ENCODE data around the gene RCL1. TPM values are rescaled to one million over a fixed set of nuclear protein-coding genes. Genes with fewer than 3 reads are reported as not detected.
A peak's percentile ranks its signal among the peaks of the same experiment; 100 is the strongest.
"Not testable (repeated sequence)": the region's sequence is repeated elsewhere in the genome, so short reads cannot be mapped to it uniquely, and the experiment has no call there.

Gene RCL1
- total RNA-seq, 4 donors from 2014 or later: 10.1 to 19.0 (median 11.6) TPM

DNA sequence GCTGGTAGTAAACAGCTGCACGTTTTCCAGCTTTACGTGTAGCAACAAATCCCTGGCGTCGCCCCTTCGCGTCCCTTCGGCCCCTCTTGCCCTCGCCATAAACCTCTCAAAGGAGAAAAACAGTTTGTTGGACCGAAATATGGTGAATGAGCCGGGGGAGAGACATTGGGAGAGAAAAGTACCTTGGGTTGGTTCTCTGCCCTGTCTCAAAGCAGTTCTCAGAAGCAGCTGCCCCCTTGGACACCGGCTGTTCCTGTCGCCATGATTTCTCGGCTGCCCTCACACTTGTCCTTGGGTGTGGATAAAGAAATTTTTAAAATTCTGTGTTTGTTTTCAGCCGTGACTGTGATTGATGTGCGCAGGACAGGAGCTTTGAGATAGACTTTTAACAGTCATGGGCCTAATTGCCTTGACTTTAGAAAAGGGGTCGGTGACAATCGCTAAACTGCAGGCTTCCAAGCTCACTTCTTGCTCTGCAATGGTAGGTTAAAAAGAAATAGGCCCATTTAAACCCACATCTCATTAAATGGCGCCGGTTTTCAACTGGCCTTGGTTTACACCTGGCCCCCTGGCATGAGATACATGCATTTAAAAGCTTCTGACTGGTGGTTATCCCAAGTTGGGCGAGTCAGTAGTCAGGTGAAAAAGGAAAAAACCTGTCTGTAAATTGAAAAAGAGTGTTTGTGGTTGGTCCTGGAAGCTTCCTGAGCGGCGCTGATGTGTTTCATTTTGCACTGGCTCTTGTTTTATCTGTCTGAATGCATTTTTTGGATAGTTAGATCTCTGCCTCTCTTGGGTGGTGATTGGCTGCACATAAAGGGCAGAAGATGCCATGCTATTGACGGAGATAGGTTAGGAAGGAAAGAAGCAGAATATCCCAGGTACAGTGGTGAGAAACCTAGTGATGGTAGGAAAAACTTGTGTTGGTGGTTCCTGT lies 983 bp downstream of the RCL1 start:
- H3K4me1 ChIP-seq: peaks cover 0 to 37% (median 5%) of the 10 kb centered on the region in 3 donors
- peak overlapping the region; percentile 45 to 95 for H3K4me3 ChIP-seq
- no peaks in the 10 kb centered on the region for H3K36me3 ChIP-seq
- no peaks in the 10 kb centered on the region for H3K27me3 ChIP-seq
- no peaks in the 10 kb centered on the region for H3K9me3 ChIP-seq
- TF ChIP-seq POLR2AphosphoS5 (IDR thresholded peaks at IDR 0.05): no peak
- TF ChIP-seq POLR2A (IDR thresholded peaks at IDR 0.05): no peak
- no peak for TF ChIP-seq CTCF (IDR thresholded peaks at IDR 0.05)
- TF ChIP-seq EP300 (IDR thresholded peaks at IDR 0.05): no peak
- WGBS, 2 donors (ENCODE audit: low coverage in 1 of 2): 37 to 72% methylated on average over 6 to 13 of the region's 23 CpGs
- no peak for ATAC-seq
- H3K27ac ChIP-seq: peak overlapping the region in 3 of 4 donors; percentile 82 to 86 (median 86)

- peaks cover 0 to 46% (median 5%) of the 10 kb centered on the region in 3 donors for H3K4me1 ChIP-seq
- ATAC-seq: no peak
- no peaks in the 10 kb centered on the region for H3K9me3 ChIP-seq
- no peak overlapping the region for H3K27ac ChIP-seq
- no peaks in the 10 kb centered on the region for H3K36me3 ChIP-seq
- no peaks in the 10 kb centered on the region for H3K27me3 ChIP-seq
- TF ChIP-seq POLR2AphosphoS5 (IDR thresholded peaks at IDR 0.05) (no peak), EP300 (IDR thresholded peaks at IDR 0.05) (no peak), POLR2A (IDR thresholded peaks at IDR 0.05) (no peak), CTCF (IDR thresholded peaks at IDR 0.05) (no peak)
- 82 to 90% methylated on average over 3 to 4 of the region's 4 CpGs for WGBS, 2 donors (ENCODE audit: low coverage in 1 of 2)
- H3K4me3 ChIP-seq: no peak overlapping the region
Measured at GRCh38 chr9:4794691-4795090, 1.9 kb downstream of the RCL1 start.

GRCh38 chr9:4795108-4795507 lies 2.4 kb downstream of the RCL1 start:
- not testable (repeated sequence) for H3K27ac ChIP-seq, H3K36me3 ChIP-seq, H3K4me3 ChIP-seq, ATAC-seq, H3K9me3 ChIP-seq, H3K27me3 ChIP-seq
- peaks cover 0 to 49% (median 5%) of the 10 kb centered on the region in 3 donors for H3K4me1 ChIP-seq
- WGBS, 2 donors (ENCODE audit: low coverage in 1 of 2): 97 to 100% methylated on average over 1 to 10 of the region's 10 CpGs

- Histone ChIP-seq H3K36me3 (no peaks in the 10 kb centered on the region), H3K27ac (no peak overlapping the region), H3K4me1 (peaks cover 0 to 48% (median 5%) of the 10 kb centered on the region in 3 donors), H3K27me3 (no peaks in the 10 kb centered on the region), H3K4me3 (no peak overlapping the region), H3K9me3 (no peaks in the 10 kb centered on the region)
- ATAC-seq: no peak
- no peak for TF ChIP-seq POLR2A (IDR thresholded peaks at IDR 0.05)
- no peak for TF ChIP-seq CTCF (IDR thresholded peaks at IDR 0.05)
- TF ChIP-seq POLR2AphosphoS5 (IDR thresholded peaks at IDR 0.05): no peak
- no peak for TF ChIP-seq EP300 (IDR thresholded peaks at IDR 0.05)
- WGBS, 2 donors (ENCODE audit: low coverage in 1 of 2): 96 to 100% methylated on average over 2 of the region's 2 CpGs
Measured at GRCh38 chr9:4796530-4796929, 3.8 kb downstream of the RCL1 start.

DNA sequence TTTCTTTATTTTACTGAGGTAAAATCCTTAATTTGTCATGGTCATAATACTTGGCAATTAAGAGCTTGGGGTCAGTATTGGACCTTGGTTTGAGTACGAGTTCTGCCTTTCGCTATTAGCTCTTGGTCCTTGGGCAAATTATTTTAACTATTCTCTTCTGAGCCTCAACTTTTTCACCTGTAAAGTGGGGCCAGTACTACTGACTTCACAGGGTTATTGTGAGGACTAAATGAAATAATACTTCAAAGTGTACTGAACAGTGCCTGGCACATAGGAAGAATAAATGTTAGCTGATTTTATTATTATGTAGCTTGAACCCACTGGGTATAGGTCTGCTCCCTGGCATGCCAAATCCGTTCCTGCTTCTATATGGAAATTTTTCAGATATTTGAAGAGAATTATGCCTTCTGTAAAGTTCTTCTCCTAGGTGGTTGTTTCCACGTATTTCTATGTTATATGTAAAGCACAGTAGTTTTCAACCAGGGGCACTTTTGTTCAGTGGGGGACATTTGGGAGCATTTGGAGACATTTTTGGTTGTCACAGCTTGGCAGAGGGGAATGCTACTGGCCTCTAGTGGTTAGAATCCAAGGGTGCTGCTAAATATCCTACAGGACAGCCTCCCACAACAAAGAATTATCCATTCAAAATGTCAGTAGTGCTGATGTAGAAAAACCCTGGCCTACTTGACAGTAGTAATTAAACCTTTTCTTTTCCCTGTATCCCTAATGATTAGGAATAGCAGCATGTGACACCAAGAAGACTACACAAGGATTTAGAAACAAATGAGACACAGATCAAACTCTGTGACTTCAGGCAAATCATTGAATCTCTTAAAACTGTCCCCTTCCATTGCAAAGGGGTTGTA lies 4.5 kb downstream of the RCL1 start:
- Histone ChIP-seq H3K27me3 (no peaks in the 10 kb centered on the region), H3K36me3 (no peaks in the 10 kb centered on the region), H3K9me3 (no peaks in the 10 kb centered on the region), H3K4me3 (no peak overlapping the region), H3K27ac (no peak overlapping the region), H3K4me1 (peaks cover 0 to 42% (median 5%) of the 10 kb centered on the region in 3 donors)
- ATAC-seq: no peak
- 76 to 91% methylated on average over 4 of the region's 4 CpGs for WGBS, 2 donors (ENCODE audit: low coverage in 1 of 2)
- no peak for TF ChIP-seq POLR2A (IDR thresholded peaks at IDR 0.05)
- peak; percentile 38 to 77 (median 62) for TF ChIP-seq CTCF (IDR thresholded peaks at IDR 0.05)
- no peak for TF ChIP-seq POLR2AphosphoS5 (IDR thresholded peaks at IDR 0.05)
- no peak for TF ChIP-seq EP300 (IDR thresholded peaks at IDR 0.05)
